ENCODE results near the gene KCNAB1. TPM values are rescaled to one million over a fixed set of nuclear protein-coding genes. Genes with fewer than 3 reads are reported as not detected.

Gene KCNAB1
- total RNA-seq, 1 experiment from 2014 or later, result not detected

GRCh38 chr3:156334841-156335545 lies 214.6 kb downstream of the KCNAB1 start:
- H3K4me1 ChIP-seq (ENCODE audit: insufficient read depth, low read length, poor library complexity, severe bottlenecking), result no peaks in the 10 kb centered on the region
- no peaks in the 10 kb centered on the region for H3K36me3 ChIP-seq (ENCODE audit: insufficient read depth, low read length, poor library complexity, severe bottlenecking)
- POLR2A ChIA-PET (ENCODE audit: low non-redundant PET), result no interaction called here
- TF ChIP-seq, protein P1, sequence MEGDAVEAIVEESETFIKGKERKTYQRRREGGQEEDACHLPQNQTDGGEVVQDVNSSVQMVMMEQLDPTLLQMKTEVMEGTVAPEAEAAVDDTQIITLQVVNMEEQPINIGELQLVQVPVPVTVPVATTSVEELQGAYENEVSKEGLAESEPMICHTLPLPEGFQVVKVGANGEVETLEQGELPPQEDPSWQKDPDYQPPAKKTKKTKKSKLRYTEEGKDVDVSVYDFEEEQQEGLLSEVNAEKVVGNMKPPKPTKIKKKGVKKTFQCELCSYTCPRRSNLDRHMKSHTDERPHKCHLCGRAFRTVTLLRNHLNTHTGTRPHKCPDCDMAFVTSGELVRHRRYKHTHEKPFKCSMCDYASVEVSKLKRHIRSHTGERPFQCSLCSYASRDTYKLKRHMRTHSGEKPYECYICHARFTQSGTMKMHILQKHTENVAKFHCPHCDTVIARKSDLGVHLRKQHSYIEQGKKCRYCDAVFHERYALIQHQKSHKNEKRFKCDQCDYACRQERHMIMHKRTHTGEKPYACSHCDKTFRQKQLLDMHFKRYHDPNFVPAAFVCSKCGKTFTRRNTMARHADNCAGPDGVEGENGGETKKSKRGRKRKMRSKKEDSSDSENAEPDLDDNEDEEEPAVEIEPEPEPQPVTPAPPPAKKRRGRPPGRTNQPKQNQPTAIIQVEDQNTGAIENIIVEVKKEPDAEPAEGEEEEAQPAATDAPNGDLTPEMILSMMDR (conservative IDR thresholded peaks at IDR 0.05; ENCODE audit: low read depth, low read length), result no peak
- no peak for TF ChIP-seq EZH2 (IDR thresholded peaks at IDR 0.05; ENCODE audit: borderline replicate concordance, low read depth, low read length, poor library complexity, severe bottlenecking)
- no peak for DNase-seq (ENCODE audit: low spot score)
- no peak overlapping the region for H3K4me3 ChIP-seq (ENCODE audit: low read depth, low read length, poor library complexity, severe bottlenecking)
- no peak overlapping the region for H3K27ac ChIP-seq (ENCODE audit: low read depth, low read length, poor library complexity, severe bottlenecking)
- BruUV-seq (replicated peaks), result no TSS peak
- CTCF ChIA-PET, result no interaction called here
- no peaks in the 10 kb centered on the region for H3K9me3 ChIP-seq (ENCODE audit: low read depth, low read length, poor library complexity, severe bottlenecking)
- H3K27me3 ChIP-seq (replicated peaks; ENCODE audit: insufficient read depth, low read depth, low read length, poor library complexity), result no peaks in the 10 kb centered on the region
- intact Hi-C loops (cut with micrococcal nuclease; ENCODE audit: unreplicated experiment), result no loop called here

DNA sequence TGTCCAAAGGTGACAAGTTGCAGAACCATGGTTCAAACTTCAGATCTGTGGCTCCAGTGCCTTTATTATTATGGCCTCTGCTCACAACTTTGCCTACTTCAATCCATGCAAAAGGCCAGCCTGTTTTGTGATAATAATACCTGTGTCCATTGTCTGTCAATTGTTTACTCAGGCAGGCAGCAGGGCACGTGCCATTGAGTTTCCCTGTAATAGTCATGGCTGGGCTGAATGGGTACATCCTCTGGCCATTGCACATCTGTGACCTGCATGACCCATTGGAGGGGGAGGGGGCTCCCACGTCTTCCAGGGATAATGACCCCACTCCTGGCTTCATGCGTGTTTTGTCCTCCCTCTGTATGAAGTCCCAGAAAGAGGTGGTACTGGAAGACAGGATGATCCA lies 219.1 kb downstream of the KCNAB1 start:
- no peak for TF ChIP-seq EZH2 (IDR thresholded peaks at IDR 0.05; ENCODE audit: borderline replicate concordance, low read depth, low read length, poor library complexity, severe bottlenecking)
- TF ChIP-seq, protein P1 (conservative IDR thresholded peaks at IDR 0.05; ENCODE audit: low read depth, low read length), result no peak
- H3K36me3 ChIP-seq (ENCODE audit: insufficient read depth, low read length, poor library complexity, severe bottlenecking), result no peaks in the 10 kb centered on the region
- ChIA-PET POLR2A (ENCODE audit: low non-redundant PET) (no interaction called here), CTCF (no interaction called here)
- DNase-seq (ENCODE audit: low spot score), result no peak
- H3K27ac ChIP-seq (ENCODE audit: low read depth, low read length, poor library complexity, severe bottlenecking), result no peak overlapping the region
- H3K9me3 ChIP-seq (ENCODE audit: low read depth, low read length, poor library complexity, severe bottlenecking), result no peaks in the 10 kb centered on the region
- intact Hi-C loops (cut with micrococcal nuclease; ENCODE audit: unreplicated experiment), result no loop called here
- H3K4me1 ChIP-seq (ENCODE audit: insufficient read depth, low read length, poor library complexity, severe bottlenecking), result no peaks in the 10 kb centered on the region
- H3K4me3 ChIP-seq (ENCODE audit: low read depth, low read length, poor library complexity, severe bottlenecking), result no peak overlapping the region
- BruUV-seq (replicated peaks), result no TSS peak
- no peaks in the 10 kb centered on the region for H3K27me3 ChIP-seq (replicated peaks; ENCODE audit: insufficient read depth, low read depth, low read length, poor library complexity)

DNA sequence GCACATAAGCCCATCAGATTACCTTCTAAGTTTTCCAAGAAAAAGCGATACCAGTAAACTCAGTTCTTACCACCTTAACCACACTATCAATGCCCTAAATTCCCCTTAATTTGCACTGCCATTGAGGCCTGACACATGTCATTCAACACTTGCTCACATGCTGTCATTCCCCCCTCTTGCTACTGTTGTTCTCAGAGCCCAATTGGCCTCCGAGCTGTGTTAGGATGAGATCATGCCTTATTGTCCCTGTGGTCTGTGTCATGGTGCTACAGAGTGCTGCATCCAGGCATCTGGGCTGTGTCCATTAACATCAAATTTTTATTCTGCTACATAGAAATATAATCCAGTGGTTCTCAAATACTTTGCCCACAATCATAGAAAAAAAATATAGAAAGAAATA lies 221.0 kb downstream of the KCNAB1 start:
- Histone ChIP-seq H3K9me3 (ENCODE audit: low read depth, low read length, poor library complexity, severe bottlenecking) (no peaks in the 10 kb centered on the region), H3K27ac (ENCODE audit: low read depth, low read length, poor library complexity, severe bottlenecking) (no peak overlapping the region), H3K4me1 (ENCODE audit: insufficient read depth, low read length, poor library complexity, severe bottlenecking) (no peaks in the 10 kb centered on the region), H3K36me3 (ENCODE audit: insufficient read depth, low read length, poor library complexity, severe bottlenecking) (no peaks in the 10 kb centered on the region), H3K4me3 (ENCODE audit: low read depth, low read length, poor library complexity, severe bottlenecking) (no peak overlapping the region), H3K27me3 (replicated peaks; ENCODE audit: insufficient read depth, low read depth, low read length, poor library complexity) (no peaks in the 10 kb centered on the region)
- no TSS peak for BruUV-seq (replicated peaks)
- TF ChIP-seq, protein P1 (conservative IDR thresholded peaks at IDR 0.05; ENCODE audit: low read depth, low read length), result no peak
- TF ChIP-seq EZH2 (IDR thresholded peaks at IDR 0.05; ENCODE audit: borderline replicate concordance, low read depth, low read length, poor library complexity, severe bottlenecking), result no peak
- ChIA-PET CTCF (no interaction called here), POLR2A (ENCODE audit: low non-redundant PET) (no interaction called here)
- intact Hi-C loops (cut with micrococcal nuclease; ENCODE audit: unreplicated experiment), result no loop called here
- no peak for DNase-seq (ENCODE audit: low spot score)
